GM18520 (cell line): ENCODE results near the gene PRDM5.
A peak's percentile ranks its signal among the peaks of the same experiment; 100 is the strongest.

Source experiments
- ATAC-seq: cut with Tn5 transposase; IDR thresholded peaks from one replicate; pipeline ENCODE4 v1.9.1; 2021; ENCODE audit not compliant: unreplicated experiment

The PRDM5 gene

DNA sequence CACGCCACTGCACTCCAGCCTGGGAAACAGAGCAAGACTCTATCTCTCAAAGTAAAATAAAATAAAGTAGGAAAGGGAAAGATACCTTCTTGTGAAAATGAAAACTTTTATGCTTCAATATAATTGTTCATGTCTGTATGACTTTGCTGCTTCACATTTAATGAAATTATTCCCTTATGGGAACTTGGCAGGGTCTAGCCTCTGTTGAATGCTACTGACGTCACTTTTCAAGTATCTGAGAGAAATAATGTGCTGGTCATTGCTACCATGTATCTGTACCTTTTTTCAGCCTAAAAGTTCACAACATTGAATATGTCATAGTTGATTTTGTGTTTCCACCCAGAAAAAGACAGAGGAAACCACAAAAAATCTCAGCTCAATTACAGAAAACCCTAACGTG, 65.2 kb downstream of the PRDM5 start:
- ATAC-seq: no peak

DNA sequence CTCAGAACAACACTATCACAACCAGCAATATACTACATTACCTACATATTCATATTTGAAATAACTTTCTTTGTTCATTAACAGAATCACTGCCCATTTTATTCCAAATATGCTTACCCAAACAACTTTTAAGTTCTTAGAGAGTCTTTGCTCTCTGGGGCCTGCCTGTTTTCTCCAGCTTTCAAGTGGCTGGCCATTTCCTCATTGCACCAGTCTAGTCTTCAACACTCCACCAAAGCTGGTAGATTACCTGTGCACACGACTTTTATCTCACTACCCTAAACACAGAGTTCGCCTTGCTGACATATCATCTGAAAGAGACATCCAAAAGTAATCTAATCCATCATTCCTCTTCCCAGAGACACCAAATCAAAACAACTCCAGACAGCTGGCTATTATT, 66.2 kb downstream of the PRDM5 start:
- ATAC-seq: no peak

DNA sequence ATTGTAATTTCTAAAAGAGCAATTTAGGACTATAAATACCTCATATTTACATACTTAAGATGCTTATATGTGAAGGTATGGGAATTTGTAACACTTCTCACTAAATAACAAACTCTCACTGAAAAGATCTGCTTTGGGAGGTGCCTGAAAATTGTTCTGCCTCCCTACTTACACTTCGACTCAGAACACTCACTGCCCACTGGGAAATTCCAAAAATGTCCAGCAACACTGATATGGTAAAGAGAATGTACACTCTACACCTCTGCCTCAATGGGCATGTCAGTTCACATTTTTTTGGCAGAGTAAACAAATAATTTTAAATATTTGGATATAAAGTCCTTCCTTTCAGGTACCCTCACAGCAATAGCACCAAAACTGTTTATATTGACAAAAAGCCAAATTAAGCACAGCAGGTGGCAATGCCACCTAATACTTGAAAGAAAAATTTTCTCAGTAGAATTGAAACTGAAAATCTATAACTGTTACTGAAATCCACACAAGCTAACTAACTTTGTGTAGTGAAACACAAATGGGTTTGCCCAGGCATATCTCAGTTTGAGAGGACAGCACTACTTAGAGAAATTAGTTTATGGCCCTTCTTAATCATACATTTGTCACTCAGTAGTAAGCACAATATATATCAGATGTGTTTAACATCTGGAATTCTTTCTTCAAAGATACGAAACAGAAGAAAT, 67.1 kb downstream of the PRDM5 start:
- peak; percentile 96 for ATAC-seq

DNA sequence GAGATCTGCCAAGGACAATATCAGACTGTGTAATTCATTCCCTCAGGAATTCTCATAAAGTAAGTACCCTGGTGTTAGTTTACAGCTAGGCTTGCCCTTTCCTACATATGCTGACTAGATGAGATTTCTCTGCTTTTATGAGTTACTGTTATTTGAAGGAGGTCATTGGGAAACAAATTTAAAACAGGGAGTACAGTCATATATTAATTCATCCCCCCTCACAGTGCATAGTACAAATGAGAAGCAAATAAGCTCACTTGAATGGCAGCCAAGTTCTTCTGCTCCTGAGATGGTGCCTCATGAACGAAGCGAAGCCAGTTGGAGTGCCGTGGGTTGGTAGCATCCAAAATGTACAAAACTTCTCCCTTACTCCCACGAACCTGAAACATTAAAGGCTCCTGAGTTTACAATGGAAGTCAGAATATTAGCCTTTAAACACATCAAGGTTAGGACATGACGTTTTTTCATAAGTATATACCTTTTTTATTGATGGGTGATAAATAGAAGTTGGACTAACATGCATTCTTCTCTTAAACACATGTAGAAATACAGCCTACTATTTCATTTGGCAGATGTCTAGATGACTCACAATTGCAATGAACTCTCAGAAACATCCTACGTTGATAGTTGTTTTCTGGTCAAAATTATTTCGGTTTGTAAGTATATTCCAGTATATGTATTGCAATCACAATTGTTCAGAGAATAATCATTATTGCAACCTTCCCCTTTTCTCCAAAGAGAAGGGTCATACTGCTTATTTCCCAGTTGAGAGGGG, 69.2 kb downstream of the PRDM5 start:
- no peak for ATAC-seq

DNA sequence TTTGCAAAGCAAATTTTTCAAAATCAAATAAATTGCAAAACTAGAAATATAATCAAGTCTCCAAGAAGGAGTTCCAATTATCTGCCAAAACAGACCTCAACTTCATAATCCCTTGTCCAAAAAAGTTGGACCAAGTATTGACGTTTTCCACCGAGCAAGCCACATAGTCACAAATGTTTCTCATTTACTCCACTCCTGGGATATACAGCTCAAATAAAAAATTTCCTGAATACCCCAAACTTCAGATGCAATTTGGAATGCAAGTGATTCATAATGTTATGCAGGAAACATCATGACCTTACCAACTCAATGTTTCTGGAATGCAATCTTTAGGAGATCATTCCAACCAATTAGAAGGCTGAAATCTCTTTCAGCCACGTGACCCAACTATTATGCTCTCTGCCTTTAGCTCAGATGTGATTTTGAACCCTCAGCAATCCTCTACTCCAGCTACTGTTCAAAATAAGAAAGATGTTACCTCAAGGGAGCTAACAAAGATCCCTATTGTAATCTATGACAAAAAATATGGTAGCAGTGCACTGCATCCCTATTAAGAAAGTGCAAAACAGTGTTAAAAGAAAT, 72.4 kb downstream of the PRDM5 start:
- no peak for ATAC-seq

DNA sequence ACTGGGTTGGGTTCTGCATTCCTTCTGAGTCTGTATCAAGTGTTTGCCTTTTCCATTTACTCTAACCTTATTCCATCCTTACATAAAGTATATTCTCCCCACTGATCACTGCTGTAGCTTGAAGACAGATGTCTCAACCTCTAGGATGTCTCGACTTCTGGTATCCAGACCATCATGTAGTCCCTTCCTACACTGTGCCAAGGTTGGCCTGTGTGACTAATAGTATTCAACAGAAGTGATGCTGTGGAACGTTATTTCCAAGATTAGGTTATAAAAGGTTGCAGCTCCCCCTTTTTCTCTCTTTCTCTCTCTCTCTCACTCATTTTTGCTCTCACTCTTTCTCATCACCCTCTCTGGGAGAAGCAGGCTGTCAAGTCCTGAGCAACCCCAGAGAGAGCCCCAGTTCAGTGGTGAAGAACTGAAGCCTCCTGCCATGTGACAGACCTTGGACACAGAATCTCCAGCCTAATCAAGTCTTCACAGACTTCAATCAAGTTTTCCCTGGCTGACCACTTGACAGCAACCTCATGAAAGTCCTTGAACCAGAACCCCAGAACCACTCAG, 75.4 kb downstream of the PRDM5 start:
- ATAC-seq: no peak

GRCh38 chr4:120844528-120844921, 78.0 kb downstream of the PRDM5 start:
- ATAC-seq: peak; percentile 94

DNA sequence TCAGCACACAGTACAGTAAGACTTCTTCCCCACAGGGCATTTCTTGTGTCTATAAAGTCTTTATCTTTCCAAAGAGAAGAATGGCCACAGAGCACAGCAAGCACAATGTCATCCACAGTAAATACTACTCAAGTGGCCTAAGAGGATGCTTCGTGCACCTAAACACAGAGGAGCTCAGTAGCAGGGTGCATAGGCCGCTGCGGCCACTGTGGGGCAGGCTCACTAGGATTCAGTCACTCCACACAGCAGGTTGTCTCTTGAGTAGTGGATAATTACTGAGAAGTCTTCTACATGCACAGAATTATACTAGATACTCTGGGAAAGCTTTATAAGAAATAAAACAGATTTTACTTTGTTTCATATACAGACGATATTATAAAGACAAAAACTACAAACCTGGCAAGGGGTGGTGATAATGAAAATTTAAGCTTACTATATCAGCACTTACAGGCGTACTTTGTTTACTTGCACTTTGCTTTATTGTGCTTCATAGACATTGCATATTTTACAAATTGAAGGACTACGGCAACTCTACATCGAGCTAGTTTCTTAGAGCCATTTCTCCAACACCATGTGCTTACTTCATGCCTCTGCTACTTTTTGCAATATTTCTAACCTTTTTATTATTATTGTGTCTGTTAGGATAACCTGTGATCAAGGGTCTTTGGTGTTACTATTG, 78.5 kb downstream of the PRDM5 start:
- no peak for ATAC-seq

- ATAC-seq: no peak
These were observed 80.5 kb downstream of the PRDM5 start for GRCh38 chr4:120842031-120842430.

- no peak for ATAC-seq
These were observed 80.9 kb downstream of the PRDM5 start for GRCh38 chr4:120841580-120841979.

- no peak for ATAC-seq
These were observed 82.4 kb downstream of the PRDM5 start for GRCh38 chr4:120839974-120840751.

- no peak for ATAC-seq
These were observed 83.1 kb downstream of the PRDM5 start for GRCh38 chr4:120839334-120839973.

DNA sequence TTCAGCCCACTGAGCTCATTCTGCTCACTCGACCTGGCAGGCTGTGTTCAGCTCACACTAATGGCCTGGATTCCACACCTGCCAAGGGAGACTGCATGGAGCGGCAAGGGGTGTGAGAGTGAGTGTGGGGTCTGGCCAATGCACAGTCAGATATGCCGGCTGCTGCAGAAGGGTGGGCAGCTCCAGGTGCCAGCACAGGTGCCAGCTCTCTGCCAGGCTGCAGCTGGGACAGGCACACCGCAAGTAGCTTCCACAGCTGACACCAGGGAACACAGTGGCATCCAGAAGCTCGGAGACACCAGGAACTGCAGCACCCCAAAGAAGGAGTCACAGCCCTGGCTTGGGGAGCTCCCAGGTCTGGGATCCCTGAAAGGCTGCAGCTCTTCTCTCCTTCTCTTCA, 83.7 kb downstream of the PRDM5 start:
- ATAC-seq: no peak

DNA sequence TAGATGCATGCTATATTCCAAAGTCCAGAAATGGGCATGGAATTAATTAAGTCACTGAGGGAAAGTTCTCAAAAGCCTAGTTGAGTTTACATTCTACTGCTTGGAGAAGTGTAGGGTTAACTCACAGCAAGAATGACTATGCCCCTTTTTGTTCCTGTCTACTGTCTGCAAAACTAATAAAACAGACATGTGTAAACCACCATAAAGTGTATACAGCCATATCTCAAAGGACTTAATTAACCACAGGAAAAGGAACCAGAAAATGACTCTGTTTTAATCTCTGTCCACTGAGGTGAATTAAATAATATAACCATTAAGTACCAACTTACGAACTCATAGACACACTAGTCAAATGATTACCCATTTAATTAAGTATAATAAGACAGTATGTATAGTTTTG, 84.9 kb downstream of the PRDM5 start:
- no peak for ATAC-seq

DNA sequence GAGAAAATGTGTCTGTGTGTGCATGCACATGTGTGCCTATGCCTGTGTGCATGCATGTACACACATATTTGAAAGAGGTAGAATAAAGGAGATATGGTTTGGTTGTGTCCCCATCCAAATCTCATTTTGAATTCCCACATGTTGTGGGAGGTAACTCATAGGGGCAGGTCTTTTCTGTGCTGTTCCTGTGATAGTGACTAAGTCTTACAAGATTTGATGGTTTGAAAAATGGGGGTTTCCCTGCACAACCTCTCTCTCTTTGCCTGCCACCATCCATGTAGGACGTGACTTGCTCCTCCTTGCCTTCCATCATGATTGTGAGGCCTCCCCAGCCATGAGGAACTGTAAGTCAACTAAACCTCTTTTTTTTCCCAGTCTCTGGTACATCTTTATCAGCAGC, 87.2 kb downstream of the PRDM5 start:
- ATAC-seq: no peak

DNA sequence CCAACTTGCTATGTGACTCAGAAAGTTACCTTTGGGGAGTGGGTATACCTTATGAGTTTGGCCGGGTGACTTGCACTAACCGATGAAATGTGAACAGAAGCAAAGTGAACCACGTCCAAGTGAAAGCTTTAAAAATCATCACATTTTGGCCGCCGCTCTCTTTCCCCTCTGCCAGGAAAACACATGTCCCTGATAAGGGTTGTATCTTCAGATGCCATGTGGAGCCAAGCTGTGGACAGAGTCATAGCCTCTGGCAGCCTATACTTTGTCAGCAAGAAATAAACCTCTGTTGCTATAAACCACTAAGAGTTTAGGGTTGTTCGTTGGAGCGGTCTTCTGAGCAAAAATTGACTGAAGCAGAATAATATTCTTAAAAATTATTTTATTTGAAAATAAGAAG, 92.3 kb downstream of the PRDM5 start:
- no peak for ATAC-seq

GRCh38 chr4:120829113-120829831, 93.3 kb downstream of the PRDM5 start:
- no peak for ATAC-seq

- no peak for ATAC-seq
These were observed 95.7 kb downstream of the PRDM5 start for GRCh38 chr4:120826853-120827252.

- ATAC-seq: no peak
These were observed 96.1 kb downstream of the PRDM5 start for GRCh38 chr4:120826449-120826848.

- ATAC-seq: no peak
These were observed 97.6 kb downstream of the PRDM5 start for GRCh38 chr4:120824946-120825345.
